NCI-H460 (cell line): ENCODE results near the gene GPHN. TPM values are rescaled to one million over a fixed set of nuclear protein-coding genes. Genes with fewer than 3 reads are reported as not detected.

Source experiments
- DNase-seq: peaks from one replicate; pipeline ENCODE4 v3.0.0-alpha.2; 2016; ENCODE audit warnings: low read depth; ENCODE audit errors: extremely low read depth
- total RNA-seq: library from RNA; depleted of rRNA; stranded (reverse); fragments of >200 nt; shearing (Covaris generic); gene quantifications from 2 replicates; pipeline ENCODE4 v1.2.3, GENCODE V29; 2014; rRNA removed

GPHN gene
- total RNA-seq, 1 experiment from 2014 or later: 17.5 TPM

DNA sequence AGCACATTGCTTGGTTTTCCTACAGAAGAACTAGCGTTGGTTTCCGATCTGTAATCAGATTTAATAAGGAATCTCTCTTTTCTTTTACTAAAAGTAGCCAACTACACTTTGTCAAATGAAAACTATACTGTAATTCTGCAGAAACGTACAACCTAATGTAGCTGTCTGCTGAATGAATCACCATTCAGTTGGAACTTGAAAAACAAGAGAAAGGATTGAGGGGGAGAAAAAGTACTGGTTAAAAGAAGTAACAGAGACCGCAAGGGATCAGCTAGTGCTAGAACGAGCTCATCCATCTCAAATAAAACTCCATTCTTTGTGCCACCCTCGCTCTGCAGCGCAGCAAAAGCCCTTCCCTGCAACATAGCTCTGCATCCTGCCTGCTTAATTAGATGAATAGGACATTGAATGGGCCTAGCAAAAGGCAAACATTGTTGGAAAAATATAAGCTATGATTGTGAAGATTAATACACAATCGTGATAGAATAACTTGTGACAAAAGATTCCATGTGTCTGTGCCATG, 683.9 kb downstream of the GPHN start:
- no peak for DNase-seq

- no peak for DNase-seq
These were observed 684.4 kb downstream of the GPHN start for GRCh38 chr14:67192366-67192765.

GRCh38 chr14:67195279-67195678, 687.3 kb downstream of the GPHN start:
- DNase-seq: no peak

DNA sequence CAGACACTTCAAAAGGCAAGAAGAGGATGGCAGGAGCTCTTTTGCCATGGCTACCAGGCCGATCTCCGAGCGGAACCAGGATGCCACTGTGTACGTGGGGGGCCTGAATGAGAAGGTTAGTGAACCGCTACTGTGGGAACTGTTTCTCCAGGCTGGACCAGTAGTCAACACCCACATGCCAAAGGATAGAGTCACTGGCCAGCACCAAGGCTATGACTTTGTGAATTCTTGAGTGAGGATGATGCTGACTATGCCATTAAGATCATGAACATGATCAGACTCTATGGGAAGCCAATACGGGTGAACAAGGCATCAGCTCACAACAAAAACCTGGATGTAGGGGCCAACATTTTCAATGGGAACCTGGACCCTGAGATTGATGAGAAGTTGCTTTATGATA, 691.1 kb downstream of the GPHN start:
- DNase-seq: no peak

DNA sequence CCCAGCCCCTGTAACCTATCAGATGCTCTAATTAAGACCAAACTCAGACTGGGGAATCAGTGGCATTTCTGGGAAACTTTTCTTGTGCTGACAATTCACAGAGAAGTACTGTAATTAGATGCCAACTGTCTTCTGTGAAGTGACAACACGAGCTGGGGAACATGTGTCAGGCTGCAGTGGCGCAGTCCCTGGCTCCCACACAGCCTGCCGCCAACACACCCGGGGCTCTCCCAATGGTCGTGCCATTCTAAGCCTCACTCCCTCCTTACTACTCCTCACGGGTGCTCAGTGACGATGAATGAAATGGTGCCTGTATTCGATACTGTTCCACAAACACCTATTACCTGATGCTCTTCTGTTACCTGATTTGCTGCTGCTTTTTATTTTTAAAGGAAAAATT, 699.9 kb downstream of the GPHN start:
- no peak for DNase-seq

GRCh38 chr14:67218126-67218525, 710.2 kb downstream of the GPHN start:
- DNase-seq: no peak

- no peak for DNase-seq
These were observed 713.5 kb downstream of the GPHN start for GRCh38 chr14:67221248-67221981.

DNA sequence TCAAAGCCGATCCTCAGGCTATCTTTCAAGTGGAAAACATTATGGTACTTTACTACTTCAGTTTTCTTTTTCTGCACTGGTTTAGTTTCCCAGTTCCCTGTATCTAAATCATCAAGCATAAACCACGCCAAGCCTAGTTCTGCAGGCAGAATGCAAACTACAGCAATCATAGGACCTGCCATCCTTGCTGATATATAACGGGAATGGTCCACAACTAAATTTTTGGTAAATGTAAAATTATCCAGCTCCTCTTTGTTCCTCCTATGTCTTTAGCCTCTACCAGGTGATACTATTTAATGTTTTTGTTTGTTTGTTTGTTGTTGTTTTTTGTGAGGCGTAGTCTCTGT, 714.0 kb downstream of the GPHN start:
- DNase-seq: no peak

- DNase-seq: no peak
These were observed 717.6 kb downstream of the GPHN start for GRCh38 chr14:67225523-67225922.

GRCh38 chr14:67228325-67228984, 720.5 kb downstream of the GPHN start:
- DNase-seq: no peak

Other genes starting within 250 kb of the GPHN start
- gene CCDC196, start 21.8 kb upstream of the GPHN start, total RNA-seq: not detected in 2 replicates